HG03565 (cell line): ENCODE results near the gene IGLL5.

Source experiments
- ATAC-seq: cut with Tn5 transposase; IDR thresholded peaks from one replicate; pipeline ENCODE4 v1.9.1; 2021; ENCODE audit warnings: mild to moderate bottlenecking, moderate library complexity; ENCODE audit not compliant: unreplicated experiment

IGLL5 gene

DNA sequence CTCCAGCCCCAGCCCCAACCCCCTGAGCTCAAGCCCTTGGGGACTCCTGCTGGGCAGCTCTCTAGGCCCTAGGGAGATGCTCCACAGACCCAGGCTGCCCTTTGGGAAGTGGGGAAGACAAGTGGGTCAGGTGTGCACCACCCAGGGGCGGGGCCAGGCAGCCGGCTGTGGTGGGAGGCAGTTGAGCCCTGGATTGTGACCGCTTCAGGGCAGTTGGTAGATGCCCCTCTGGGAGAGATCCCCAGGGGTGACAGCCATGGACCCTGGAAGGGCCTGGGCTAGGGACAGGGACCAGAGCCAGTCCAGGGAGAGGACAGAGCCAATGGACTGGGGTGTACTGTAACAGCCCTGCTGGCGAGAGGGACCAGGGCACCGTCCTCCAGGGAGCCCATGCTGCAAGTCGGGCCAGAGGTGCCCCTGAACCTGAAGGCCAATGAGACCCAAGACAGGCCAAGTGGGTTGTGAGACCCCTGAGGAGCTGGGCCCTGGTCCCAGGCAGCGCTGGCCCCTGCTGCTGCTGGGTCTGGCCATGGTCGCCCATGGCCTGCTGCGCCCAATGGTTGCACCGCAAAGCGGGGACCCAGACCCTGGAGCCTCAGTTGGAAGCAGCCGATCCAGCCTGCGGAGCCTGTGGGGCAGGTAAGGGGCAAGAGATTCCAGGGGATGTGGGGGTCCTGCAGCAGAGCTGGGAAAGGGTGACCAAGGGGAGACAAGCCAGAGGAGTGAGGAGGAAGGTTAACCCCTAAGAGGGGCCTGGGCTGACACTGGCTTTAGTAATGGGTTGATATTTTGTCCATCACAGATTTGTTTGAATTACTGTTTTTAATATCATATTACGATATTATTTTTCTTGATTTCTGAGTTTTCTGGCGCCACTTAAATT lies at the start of gene IGLL5:
IGLL5 (plus strand) TSS at position 196 of the 883 bp plus-strand sequence; CDS start at position 434, 238 bp downstream.
- no peak for ATAC-seq

DNA sequence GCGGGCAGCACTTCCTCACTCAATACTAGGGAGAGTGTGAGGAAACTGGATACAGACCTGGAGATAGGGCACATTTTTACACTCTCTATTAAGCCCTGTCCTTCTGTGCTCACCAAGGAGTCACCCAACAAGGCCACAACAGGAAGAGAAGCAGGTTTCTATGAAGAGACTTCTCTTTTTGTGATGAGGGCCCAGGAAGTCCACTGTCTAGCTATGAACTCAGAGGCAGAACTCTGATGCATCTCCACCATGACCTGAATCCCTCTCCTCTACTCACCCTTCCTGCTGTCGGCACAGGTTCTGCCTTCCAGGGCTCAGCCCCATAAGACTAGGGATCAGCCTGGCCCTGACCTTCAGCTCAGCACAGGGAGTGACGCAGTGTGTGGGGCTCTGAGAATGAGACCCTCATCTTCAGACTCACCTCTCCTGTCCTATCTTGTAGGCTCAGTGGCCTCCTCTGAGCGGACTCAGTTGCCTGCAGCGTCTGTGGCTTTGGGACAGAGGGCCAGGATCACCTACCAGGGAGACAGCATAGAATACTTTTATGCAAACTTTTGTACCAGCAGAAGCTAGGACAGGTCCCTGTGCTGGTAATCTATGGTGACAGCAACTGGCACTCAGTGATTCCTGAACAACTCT lies 49.3 kb upstream of the IGLL5 start:
- no peak for ATAC-seq

DNA sequence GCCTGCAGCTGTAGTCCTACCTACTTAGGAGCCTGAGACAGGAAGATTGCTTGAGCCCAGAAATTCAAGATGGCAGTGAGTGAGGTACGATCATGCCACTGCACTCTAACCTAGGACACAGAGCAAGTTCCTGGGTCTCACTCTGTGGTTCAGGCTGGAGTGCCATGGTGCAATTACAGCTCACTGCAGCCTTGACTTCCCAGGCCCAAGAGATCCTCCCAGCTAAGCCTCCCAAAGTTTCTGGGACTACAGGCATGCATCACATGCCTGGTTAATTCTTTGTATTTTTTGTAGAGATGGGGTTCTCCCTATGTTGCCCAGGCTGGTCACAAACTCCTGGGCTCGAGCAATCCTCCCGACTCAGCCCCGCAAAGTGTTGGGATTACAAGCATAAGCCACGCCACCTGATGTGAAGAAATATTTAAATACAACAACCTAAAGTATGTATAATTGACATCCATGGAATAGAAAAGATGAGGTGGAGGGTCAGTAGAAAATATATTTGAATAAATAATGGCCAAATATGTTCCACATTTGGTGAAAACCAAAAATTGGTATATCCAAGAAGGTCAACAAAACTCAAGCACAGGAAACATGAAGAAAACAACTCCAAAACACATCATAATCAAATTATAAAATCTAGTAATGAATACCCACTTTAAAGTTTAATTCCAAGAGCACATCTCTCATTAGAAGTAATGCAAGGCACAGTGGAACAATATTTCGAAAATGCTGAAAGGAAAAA lies 47.9 kb upstream of the IGLL5 start:
- ATAC-seq = no peak

DNA sequence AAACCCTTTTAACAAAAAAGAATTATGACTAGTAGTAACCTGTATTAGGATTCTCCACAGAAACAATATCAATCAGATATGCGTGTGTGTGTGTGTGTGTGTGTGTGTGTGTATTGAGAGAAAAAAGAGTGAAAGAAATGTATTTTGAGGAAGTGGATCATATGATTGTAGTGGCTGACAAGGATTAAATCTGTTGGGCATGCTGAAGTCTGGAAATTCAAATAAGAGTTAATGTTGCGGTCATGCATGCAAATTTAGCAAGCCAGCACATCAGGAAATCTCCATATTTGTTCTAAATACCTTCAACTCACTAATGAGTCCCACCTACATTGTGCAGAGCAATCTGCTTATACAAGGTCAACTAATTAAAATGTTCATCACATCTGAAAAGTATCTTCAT lies 46.8 kb upstream of the IGLL5 start:
- no peak for ATAC-seq

DNA sequence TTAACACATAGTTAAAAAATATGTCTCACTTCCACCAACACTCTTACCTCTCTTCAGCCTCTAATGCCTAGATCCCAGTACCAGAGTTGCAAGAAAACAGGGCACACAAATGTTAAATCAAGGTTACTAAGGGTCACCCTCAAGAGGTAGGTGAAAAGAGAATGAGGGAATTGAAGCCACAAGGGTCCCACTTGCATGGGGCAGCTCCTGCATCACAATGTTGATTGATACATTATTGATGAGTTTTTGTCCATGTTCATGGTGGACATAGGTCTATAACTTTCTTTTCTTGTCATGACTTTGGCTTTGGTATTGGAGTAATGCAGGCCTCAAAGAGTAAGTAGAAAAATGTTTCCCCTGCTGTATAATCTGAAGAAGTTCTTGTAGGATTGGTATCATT lies 46.0 kb upstream of the IGLL5 start:
- ATAC-seq = no peak

DNA sequence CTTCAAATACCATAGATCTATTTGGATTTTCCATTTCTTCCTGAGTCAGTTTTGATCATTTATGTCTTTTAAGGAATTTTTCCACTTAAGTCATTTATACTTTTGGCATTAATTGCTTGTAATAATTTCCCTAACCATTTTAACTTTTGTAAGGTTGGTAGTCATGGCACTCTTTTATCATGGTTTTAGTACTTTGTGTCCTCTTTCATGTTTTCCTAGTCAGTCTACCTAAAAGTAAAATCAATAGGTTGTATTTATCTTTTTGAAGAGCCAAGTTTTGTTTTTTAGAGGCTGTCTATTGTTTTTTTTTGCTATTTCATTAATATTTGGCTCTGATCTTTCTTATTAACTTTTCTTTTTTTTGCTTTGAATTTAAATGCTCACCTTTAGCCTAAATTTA lies 45.5 kb upstream of the IGLL5 start:
- ATAC-seq = no peak

DNA sequence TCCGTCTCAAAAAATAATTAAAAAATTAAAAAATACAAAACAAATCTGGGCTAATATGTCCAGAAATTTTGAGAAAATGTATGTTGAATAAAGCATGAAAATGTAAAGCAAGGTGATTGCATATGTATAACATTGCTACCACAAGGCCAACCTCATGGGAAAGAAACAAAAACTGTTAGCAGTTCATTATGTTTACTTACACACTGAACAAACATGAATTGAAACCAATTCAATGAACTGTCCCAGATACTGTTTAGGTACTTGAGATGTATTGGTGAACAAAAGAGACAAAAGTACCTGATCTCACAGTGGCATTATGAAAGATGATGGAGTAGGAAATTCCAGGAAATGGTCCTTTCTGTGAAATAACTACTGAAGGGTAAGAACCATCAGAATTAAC lies 43.8 kb upstream of the IGLL5 start:
- ATAC-seq = no peak

DNA sequence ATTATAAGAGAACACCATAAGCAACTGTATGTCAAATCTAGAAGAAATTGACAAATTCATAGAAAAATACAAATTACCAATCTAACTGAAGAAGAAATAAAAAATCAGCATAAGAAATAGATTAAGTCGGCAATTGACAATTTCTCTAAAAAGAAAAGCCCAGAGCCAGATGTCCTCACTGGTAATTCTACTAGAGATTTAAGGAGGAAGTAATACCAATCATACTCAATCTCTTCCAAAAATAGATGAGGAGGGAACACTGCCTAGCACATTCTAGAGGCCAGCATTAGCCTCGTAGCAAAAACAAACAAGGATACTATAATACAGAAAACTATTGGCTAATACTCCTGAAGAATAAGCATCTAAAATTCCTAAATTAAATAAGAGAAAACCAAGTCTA lies 40.4 kb upstream of the IGLL5 start:
- ATAC-seq = no peak

DNA sequence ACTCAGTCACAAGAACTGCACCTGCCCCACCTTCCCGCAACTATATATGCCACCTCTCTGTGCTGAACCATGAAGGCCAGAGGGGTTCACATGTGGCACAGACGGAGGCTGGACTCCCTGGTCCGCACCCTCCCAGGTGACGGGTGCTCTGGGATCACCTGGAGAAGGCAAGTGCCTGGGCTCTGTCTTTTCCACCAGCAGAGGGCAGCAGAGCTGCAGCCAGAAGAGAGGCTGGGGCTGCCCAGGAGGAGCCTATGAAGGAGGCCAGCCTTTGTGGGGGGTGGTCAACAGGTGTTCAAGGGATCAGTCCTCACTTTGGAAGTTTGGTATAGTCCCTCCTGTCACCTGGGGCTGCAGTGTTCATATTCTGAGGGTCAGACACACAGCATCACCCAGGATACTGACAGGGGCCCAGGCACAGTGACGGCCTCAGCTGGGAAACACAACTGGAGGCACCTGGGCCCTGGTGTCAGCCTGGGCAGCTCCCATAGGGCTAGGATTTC lies 39.2 kb upstream of the IGLL5 start:
- no peak for ATAC-seq

DNA sequence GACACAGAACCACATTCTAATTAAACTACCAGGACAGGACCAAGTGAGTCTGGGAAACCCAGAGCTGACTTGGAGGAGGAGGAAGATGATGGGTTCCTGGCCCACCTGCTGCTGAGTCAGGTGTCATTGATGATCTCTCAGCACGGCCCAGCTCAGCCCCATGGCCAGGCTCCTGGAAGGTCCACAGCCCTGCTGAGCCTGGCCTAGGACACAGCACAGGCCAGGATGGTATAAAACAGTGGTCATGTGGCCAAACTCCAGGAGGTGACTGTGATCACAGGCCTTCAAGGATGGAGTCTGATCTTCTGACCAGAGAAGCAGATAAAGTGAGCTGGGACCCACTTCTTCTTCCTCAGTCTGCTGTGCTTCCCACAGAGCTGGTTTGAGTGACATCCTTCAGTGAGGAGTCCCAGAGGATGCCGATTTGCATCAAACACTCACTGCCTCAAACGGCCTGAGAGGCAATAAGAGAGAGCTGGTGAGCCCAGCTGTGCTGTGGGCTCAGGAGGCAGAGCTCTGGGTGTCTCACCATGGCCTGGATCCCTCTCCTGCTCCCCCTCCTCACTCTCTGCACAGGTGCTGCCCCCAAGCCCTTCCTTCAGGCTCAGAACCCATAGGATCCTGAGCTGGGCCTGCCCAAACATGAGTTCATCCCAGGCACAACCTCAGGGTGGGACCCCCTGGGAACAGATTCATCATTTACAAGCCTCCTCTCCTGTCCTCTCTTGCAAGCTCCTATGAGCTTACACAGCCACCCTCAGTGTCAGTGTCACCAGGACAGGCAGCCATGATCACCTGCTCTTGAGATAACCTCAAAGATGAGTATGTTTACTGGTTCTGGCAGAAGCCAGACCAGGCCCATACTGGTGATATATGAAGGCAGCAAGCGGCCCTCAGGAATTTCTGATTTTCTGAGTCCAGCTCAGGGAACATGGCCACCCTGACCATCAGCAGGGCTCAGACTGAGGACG lies 37.7 kb upstream of the IGLL5 start:
- no peak for ATAC-seq

DNA sequence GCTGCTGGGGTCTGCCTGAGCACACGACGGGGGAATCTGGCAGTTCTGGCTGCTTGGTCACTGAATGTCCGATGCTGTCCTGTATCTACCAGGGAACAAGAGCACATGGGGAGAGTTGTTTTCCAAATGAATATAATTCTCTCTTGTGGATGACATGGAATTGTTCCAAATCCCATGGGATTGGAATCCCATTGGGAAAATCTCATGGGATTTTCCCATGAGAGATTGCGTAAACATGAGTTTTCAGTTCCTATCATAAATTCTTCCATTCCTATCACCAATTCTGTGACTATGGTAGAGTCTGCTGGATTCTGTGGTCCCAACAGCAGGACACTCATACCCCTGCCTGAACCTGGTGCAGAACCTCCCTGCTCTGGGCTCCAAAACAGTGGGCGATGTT lies 35.6 kb upstream of the IGLL5 start:
- ATAC-seq = no peak

DNA sequence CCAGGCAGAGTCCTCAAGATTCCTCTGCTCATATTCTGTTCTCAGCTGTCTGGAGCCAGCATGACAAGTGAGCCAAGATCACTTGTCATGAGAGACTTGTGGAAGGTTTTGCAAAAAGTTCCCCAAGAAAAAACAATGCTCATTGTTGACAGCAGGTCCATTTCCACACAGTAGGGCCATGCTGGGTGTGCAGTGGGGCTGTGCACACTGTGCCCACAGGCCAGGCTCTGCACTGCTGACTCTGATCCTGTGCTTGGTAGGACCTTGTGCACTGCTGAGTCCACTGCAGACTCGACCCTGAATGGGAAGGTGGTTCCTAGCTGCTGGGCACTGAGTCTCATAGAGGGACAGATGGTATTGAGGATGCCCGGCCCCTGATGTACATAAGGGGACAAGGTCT lies 33.9 kb upstream of the IGLL5 start:
- ATAC-seq = no peak

DNA sequence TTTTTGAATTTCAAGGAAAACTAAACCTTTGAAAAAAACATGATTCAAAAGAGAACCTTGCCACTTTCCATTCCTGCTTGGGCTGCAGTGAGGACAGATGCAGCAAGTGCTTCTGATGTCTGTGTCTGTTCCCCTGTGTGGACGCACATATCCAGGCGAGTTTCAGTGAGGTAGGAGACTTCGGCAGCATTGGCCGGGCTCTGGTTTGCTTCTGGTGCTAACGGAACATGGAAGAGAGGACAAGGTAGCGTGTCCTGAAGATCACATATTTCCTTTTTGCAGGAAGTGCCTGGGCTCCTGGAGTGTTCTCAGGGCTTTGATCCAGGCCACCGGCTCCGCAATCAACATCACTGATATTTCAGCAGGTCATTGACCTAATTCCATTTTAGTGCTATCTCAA lies 33.1 kb upstream of the IGLL5 start:
- no peak for ATAC-seq

DNA sequence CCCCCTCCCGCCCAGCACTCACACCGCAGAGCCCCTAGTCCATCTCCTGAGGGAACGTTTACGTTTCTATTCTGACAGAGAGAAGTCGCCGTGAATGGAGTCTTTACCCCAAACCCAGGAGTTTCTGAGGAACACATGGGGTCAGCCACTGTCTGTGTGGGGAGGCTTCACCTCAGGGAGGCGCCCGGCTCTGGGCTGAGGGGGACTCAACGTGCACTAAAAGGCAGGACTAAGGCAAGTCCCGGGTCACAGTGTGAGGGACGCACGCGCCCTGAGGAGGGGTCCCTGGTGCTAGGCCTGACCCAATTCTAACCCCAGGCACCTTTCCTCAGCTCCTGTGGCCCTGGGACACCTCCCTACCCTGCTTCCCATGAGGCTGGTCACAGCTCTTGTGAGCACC lies 32.5 kb upstream of the IGLL5 start:
- no peak for ATAC-seq

DNA sequence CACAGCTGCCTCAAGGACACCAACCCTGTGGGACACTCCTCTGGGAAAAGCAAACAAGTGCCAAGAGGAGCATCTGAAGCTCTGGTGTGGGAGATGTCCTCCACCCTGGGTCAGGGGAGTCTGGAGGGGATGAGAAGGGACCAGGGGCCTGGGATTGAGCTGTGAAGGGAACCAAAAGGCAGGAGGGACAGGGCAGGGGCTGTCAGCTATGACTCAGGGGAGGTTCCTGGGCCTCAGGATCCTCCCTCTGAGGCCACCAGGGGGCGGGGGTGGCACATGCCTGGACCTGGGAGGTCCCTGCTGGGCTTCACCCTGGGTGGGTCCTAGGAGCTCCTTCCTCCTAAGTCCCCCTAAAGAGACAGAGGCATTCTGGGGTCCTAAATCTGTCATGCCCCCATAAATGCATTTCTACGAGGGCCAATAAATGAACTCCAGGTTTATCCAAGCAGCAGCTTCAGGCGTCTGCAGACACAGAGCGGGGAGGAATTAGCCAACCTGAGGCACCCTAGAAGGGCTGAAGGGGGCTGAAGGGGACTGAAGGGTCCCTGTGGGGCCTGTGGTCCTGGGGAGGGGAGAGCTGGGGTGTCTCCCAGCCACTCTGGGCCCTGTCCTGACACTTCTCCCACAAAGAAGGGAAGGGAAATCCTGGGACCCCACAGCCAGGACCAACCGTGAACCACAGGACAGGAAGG lies 31.9 kb upstream of the IGLL5 start:
- ATAC-seq = no peak

DNA sequence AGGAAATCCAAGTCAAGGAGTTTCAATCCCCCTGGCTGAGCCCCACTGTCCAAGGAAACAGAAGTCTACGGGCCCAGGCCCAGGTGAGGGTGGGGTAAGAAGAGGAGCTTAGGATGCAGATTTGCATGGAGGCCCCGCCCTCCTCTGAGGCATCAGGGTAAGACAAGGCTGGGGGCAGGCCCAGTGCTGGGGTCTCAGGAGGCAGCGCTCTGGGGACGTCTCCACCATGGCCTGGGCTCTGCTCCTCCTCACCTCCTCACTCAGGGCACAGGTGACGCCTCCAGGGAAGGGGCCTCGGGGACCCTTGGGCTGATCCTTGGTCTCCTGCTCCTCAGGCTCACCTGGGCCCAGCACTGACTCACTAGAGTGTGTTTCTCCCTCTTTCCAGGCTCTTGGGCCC lies 31.3 kb upstream of the IGLL5 start:
- no peak for ATAC-seq

DNA sequence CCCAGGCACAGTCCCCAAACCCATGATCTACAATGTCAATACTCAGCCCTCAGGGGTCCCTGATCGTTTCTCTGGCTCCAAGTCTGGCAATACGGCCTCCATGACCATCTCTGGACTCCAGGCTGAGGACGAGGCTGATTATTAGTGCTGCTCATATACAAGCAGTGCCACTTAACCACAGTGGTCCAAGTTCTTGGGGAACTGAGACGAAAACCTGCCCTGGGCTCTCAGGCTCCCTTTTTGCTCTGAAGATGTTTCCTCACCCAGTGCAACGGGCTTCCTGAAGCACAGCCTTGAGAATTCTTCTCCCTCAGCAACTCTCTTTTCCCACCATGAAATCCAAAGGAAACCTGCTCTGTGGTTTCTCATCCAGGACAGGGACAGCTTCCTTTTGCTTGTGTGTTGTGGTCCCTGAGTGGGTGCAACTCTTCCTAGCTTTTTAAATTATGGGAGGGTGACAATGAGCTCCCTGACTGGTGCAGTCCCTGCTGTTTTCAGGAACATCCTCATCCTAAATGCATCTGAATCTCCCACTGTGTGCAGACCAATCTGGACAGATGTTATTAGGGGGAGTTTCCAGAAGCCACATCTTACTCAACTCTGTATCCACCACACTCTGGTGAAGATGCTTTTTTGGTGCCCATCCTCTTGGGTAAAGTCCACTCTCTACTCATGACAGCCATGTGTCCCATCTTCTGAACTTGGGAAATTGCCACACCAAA lies 30.6 kb upstream of the IGLL5 start:
- ATAC-seq = no peak

DNA sequence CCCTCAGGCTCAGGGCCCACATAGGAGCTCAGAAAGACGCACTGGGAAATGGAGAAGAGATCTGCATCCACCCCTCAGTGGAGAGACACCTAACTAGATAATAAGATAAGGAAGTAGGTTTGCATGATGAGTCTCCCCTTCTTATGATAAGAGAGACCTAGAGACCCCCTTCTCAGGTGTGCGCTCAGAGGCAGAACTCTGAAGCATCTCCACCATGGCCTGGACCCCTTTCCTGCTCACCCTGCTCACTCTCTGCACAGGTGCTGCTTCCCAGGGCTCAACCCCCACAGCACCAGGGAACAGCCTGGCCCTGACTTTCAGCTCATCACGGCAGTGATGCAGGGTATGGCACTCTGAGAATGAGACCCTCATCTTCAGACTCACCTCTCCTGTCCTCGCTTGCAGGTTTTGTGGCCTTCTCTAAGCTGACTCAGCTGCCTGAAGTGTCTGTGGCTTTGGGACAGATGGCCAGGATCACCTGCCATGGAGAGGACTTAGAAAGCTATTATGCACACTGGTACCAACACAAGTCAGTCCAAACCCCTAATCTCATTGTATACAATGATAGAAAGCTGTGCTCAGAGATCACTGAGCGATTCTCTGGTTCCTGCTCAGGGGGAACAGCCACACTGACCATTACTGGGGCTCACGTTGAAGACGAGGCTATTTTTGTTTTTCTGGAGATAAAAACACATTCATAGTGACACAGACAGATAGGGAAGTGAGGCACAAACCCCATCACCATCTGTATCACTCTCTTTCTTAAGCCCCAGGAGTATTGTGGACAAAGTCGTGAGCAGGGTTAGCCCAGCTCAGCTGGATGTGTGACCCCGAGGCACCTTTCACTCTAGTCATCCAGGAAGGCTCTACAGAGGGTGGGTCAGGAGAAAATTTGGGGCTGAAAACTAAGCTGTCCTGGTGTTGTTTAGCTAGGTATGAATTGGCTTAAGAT lies 29.7 kb upstream of the IGLL5 start:
- ATAC-seq = no peak
